NAMALWA (cell line): Measurements from ENCODE around the gene RBBP5.

ENCODE experiments used
- DNase-seq: peaks from one replicate; pipeline ENCODE4 v3.0.0-alpha.2; 2015; ENCODE audit warnings: low spot score

The RBBP5 gene

DNA sequence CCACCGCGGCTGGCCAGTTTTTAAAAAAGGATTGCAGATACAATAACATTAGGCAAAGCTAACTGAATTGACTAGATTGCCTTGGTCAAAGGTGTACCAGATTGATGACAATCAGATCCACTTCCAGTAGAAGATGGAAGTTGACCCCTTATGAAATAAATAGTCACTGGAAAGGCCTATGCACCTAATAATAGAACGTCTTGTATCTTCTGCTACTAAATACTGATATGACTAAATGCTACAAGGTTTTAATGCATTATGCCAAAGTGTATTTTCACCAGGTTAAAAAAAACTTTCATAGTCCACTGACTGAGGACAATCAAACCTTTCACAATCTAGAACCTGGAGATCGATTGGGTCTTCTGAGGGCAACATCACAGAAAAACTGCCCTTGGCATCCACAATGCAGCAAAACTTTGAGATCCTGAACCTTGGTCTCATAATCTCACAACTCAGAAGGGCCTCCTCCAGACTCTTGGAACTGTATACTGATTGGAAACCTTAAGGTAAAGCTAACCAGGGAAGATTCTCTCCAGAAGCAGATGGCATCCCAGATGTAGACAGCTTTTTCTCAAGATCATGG is 7.8 kb upstream of the RBBP5 start:
- DNase-seq = no peak

DNA sequence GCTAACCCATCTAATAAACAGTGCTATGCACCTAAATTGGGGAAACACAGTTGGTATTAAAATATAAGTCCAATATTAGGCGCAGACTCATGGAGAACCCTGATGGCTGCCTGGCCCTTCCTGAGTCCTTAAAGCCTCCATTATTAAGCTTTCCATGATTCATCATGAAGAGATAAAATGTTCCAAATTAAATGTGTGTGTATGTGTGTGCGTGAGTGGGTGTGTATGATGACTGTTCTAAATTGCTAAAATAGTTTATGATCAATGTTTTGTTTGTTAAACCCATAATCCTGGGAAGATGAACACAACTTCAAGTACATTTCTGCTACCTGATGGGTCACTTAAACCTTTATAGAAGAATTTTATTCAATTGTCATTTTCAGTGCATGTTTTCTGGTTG is 6.3 kb upstream of the RBBP5 start:
- DNase-seq = no peak

DNA sequence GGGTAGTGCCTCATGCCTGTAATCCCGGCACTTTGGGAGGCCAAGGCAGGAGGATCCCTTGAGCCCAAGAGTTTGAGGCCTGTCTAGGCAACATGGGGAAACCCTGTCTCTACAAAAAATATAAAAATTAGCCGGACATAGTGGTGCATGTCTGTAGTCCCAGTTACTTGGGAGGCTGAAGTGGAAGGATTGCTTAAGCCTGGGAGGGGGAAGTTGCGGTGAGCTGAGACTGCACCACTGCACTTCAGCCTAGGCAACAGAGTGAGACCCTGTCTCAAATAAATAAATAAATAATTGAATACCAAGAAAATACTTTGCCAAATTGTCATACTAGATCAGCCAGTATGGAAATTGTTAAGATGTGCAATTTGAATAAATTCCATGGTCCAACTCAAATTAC is 5.9 kb upstream of the RBBP5 start:
- no peak for DNase-seq

DNA sequence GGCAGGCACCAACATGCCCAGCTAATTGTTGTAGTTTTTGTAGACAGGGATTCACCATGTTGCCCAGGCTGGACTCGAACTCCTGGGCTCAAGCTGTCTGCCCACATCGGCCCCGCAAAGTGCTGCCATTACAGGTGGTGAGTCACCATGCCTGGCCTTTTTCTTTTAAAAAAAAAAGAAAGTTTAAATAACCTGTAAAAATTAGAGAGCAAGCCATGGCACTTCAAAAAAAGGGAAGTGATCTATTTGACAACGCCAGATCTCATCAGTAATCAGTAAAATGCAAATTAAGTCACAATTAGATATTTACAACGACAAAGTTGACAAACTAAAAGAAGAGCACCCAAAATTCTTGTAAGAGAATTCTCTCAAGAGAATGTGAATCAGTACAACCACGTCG is 2.9 kb upstream of the RBBP5 start:
- DNase-seq = peak; percentile 64

DNA sequence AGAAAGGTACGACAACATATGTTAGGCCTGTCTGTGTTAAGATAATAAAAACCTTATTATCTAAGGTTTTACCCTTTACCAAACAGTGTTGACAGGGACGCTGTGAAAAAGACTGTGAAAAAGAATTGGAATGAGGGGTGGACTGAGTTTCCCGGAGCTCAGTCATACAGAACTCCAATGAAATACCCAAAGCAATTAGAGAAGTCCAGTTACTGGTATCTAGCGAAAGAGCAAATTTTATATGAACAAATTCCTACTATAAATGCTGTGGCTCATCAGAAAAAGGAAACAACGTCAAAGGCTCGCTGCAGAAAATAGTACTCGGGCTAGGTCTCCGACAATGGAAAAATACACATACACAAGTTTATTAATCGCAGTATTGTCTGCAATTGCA is 708 bp upstream of the RBBP5 start:
- no peak for DNase-seq

DNA sequence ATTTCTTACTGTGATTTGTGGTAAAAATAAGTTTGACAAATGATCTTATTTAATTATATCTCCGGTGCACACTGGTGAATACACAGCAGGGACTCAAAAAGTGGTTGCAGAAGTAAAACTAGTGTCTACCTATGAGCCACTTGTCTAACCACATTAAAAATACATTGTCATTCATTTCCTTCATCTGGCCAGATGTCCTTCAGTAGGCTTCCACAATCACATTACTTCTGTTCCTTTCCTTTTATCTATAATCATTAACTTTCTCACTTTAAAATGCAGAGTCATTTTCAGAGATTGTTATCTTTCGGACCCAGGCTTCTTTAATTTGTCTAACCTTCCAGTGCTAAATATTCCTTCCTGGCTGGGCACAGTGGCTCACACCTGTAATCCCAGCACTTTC is 3.0 kb downstream of the RBBP5 start:
- no peak for DNase-seq

DNA sequence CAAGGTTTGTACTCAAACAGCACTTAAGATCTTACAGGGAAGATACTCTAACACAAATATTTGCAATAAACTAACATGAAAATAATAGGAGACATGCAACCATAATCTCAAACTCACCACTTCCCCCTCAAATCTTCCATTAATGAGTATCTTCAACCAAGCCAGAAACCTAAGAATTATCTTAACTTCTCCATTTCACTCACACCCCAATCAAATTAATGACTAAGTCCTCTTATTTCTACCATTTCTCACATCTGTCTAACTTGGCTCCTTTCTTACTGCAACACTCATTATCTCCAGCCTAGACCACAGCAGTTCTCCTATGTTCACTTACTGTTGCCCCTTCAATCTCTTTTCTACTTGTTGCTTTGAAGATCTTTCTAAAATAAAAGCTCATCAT is 10.4 kb downstream of the RBBP5 start:
- DNase-seq = no peak

DNA sequence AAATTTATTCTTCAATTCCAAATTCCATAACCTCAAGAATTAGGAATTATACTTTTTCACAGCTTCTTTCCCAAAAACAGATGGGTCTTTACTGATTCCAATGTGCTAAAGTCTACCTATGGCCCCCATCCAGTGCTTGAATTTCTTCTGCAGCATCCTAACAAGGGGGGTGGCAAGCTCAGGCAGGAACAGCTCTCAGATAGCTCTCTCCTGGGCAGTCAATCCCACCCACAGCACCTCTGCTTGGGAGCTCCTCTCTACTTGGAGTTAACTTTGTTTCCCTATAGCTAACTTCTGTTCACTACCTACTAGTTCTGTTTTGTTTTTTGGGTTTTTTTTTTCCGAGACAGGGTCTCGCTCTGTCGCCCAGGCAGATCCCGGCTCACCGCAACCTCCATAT is 12.1 kb downstream of the RBBP5 start:
- DNase-seq = no peak

DNA sequence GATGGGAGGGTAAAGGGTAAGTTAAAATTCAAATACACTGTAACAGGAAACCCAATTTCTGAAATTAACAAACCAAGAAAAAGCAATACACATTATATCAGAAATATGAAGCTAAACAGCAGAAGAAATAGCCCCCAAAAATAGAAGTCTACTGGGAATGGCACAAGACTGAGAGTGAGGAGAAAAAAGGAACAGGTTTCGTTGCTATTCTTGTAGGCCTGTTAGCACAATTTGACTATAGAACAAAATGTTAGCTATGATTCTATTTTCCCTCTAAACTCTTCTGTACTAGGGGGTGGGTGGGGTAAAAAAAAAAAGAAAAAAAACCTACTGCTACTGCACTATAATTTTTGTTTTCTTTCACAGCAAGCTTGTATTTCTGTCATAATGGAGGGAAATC is 12.5 kb downstream of the RBBP5 start:
- no peak for DNase-seq

DNA sequence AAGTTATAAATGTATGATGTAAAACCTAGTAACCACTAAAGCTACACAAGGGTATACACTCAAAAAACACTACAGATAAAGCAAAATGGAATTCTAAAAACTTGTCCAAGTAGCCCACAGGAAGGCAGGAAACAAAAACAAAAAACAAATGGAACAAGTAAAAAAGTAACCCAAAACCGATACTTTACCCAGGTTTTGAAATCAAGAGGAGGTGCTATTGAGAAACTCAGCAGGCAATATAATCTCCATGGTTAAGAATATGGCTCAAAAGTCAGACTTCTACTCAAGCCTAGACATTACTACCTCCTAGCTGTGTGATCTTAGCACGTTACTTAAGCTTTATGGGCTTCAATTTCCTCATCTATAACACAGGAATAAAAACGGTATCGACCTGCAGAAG is 13.3 kb downstream of the RBBP5 start:
- no peak for DNase-seq

DNA sequence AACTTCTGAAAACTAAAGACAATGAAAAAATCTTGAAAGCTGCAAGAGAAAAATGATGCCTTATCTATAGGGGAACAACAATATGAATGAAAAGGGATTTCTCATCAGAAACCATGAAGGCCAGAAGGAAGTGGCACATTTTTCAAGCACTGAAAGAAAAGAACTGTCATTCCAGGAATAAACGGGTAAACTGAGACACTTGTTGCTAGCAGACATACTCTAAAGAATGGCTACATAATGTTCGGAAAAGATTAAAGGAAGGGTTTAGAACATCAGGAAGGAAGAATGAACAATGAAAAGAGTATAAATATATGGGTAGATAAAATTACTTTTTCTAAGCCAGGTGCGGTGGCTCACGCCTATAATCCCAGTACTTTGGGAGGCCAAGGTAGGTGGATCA is 14.5 kb downstream of the RBBP5 start:
- no peak for DNase-seq

DNA sequence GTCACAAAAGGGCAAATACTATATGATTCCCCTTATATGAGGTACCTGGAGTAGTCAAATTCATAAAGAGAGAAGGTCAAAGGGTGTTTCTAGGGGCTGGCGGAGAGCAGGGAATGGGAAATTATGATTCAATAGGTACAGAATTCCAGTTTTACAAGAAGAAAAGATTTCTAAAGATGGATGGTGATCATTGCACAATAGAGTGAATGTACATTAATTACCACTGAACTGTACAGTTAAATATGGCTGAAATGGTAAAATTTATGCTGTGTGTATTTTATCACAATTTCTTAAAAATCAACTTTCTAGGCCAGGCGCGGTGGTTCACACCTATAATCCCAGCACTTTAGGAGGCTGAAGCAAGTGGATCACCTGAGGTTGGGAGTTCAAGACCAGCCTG is 19.4 kb downstream of the RBBP5 start:
- DNase-seq = no peak

DNA sequence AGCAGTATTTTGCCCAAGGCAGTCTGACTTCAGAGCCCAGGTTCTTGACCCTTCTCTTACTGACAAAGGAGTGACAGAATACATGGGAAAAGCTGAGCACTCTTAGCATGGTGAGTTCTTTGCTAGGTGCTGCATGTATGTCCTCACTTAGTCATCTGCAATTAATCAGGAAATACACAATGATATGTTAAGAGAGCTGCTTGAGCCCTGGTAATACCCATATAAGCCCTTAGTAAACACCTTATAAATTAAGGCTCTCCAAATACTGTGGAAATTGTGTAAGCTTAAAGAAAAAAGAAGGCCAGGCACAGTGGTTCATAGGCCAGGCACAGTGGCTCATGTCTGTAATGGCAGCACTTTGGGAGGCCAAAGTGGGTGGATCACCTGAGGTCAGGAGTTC is 23.5 kb downstream of the RBBP5 start:
- no peak for DNase-seq

DNA sequence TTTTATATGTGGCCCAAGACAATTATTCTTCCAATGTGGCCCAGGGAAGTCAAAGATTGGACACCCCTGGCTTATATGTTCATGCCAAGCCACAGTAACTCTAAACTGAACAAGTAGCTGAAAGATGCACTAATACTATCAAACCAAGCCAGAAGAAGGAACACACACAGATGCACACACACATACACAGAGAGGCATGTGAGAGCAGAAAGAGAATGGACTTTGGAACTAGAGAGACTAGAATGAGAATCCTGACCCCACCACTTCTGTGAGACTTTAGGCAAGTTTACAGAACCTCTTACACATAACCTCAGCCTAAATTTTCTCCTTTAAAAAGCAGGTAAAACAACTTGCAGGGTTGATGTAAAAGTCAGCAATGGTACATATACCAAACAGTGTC is 26.4 kb downstream of the RBBP5 start:
- no peak for DNase-seq

DNA sequence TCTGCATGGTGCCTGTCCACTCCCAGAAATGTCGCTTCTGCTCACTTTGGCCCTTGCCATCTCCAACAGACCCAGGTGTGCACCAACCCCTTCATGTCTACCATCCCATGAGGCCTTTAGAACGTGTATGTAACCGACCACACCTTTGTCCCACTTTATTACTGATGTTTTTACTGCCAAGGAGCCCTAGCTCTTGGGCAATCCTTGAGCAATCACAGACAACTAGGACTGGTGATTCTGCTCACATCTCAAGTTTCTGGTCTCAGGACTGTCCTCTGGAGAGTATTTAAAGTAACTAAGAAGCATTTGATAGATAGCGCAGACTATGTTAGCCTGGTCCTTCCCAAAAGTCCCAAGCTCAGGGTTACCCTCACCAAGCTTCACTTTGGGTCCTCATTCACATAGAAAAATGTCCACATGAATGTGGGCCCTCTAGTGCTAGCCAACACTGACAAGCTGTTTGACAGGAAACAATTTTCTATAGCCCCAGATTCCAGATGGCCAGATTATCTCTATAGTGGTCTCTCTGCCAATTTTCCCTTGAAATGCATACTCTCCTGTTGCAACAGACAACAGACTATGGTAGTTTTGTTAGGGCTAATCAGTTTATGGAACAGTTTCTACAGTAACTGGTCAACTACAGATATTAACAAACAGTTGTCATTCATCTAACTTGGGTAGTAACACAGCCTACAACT is 30.6 kb downstream of the RBBP5 start:
- no peak for DNase-seq

DNA sequence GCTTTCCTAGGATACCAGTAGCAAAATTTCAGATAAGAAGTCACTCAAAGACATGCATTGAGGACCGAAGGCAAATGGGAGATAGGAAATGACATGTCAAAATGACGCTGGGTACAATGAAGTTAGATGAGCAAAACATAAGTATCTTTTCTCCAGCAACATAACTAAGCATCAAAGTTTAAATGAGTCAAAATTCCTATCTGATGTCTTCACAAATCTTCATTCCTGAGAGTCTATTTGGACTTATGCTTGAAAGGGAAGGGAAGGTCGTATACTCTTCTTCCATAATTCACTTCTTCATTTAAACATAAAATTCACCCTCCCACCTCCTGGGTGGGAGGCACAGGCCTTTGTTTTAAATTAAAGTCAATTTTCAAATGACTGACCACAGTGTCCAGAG is 33.4 kb downstream of the RBBP5 start:
- no peak for DNase-seq

DNA sequence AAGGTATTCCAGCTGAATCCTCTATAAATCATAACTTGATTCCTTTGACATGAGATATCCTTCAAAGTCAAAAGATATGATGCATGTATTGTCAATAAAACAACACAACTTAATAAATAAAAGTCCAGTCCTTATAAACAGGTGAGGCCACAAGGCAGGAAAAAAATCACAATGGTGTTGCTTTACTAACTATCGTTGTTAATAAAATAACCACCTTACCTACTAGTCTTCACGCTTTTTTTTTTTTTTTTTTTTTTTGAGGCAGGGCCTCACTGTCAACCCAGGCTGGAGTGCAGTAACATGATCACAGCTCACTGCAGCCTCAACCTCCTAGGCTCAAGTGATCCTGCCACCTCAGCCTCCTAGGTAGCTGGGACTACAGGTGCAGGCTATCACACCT is 37.4 kb downstream of the RBBP5 start, which contains the start of gene TMEM81:
Gene TMEM81 (minus strand): TSS at position 101 of the 400 bp plus-strand sequence. CDS start 140 bp downstream, outside the sequence.
- no peak for DNase-seq

DNA sequence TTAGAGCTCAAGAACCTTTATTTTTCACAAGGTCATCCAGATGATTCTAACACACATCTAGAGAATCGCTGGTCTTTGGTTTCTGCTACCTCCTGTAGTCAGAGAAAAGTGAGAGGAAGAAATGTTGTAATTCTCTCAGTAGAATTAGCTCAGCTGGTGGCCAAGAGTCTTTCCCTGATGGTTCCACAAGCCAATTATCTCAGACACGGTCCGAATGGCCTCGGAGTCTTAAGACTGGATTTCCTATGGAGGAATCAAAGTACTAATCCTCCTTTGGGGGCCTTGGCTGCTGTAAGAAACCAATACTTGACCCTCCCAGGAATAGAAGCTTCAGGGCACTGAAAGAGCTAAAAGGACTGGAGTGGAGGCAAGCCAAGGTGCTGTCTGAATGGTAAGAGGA is 39.3 kb downstream of the RBBP5 start:
- DNase-seq = no peak

DNA sequence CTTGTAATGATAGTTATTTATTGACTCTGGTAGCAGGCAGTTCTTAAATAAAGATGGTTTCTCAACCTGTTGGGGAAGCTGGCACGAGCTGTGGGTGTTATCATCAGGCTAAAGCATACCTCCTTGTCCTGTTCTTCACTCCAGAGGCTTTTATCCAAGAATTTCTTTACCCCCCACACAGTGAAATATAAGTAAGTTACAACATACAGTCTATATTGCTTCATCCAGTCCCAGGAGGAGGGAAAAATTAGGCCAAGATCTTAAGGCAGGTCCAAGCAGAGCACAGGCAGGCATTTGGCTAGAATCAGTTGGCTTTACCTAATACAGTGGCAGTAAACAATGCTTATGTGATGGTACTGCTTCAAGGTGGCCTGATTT is 43.9 kb downstream of the RBBP5 start:
- DNase-seq = no peak

DNA sequence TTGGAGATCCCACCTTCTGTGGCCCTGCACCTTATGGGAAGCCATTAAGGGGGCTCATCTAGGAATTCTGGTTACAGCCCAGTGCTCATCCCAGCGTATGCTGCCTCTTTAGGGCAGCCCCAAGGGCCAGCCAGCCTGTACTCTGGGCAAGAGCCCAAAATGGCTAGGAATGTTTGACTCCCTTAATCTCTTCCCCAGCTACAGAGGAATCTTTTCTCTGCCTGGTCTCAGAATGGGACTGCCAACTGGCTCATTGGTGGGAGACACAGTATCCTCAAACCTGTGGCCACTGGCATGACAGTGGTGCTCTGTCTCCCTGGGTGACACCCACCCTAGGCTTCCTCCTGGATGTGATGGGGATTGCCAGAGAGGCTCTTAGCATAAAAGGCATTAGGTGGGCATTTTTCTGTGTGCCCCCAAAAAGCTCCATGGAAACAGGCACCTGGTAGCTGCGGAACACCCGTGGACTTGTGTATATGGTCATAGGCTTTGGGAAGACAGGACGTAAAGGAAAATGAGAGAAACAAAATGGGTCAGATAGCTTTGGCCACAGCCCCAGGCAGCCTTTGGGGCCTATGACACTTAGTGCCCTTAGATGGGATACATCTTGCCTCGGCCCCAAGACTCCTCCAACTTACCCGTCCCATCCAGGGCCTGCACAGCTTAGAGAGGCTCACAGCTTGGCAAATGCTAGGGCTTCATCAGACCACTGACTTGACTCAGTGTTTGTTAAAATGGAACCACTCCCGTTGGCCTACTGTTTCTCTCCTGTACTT is 44.4 kb downstream of the RBBP5 start:
- no peak for DNase-seq

DNA sequence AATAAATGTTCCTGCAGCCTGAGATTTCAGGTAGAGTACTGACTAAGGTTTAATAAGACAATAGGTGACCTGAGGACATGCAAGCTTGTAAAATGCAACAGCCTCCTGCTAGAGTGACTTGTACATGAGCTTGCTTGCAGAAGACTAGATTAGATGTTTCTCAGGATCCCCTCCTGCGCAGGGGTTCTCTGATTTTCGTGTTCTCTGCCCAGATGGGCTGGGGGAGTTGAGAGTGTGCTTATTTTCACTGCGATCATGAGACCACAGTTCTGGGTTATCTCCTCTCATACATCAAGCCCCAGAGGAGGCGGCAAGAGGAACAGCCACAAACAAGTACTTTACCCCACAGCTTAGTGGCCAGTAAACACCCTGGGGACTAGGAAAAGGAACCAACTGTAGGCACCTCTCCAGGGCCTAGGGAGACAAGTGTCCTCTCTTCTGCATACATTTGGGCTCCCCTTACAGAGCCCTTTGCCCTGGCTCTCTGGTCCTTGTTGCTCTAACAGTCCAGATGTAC is 45.5 kb downstream of the RBBP5 start:
- no peak for DNase-seq

DNA sequence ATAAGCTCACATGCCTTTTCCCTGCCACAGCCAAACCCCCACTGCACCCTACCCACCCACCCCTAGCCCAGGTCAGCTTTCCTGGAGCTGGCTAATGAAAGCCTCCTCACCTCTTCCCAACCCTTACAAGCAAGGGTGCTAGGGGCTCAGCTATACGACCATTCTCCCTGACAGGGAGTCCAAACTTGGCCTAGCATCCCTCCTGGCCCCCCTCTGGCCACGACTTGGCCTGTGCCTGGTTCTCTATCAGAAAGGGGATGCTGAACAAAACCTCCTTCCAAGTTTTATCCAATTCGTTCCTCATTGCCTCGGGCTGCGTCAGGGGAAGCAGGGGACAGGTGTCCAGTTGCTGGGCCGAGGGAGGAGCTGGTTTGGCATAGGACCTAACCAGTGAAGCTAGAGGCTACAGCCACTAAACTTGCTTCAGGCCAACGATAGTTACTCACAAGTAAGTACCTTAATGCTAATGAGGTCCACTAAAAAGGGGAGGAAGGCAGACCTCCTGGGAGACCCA is 46.1 kb downstream of the RBBP5 start:
- DNase-seq = no peak

DNA sequence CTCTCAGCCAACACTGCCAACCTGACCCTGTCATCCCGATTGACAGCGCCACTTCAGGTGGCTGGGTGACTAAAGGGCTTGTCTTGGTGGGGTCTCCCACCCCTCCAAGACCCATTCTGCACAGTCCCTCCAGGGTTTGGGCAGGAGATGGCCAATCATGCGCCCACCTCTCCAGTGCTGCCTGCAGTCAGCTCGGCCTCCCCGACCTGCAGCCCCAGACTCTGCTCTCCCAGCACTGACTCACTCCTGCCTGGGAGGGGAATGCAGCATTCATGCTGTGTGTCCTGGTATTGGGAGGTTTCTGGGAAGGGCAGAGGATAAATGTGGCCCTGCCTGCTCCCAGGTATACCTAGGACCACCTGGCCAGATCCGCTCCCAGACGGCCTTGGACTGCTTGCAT is 47.3 kb downstream of the RBBP5 start:
- DNase-seq = no peak
